ENCODE measurements around the gene ABCB6. TPM values are rescaled to one million over a fixed set of nuclear protein-coding genes. Genes with fewer than 3 reads are reported as not detected.

The ABCB6 gene
- total and polyA plus RNA-seq, 10 of the 15 experiments (the other 5 are each of a cell fraction or from before 2014, with no cell fraction given) = 2.3 to 22.1 (median 13.8) TPM

GRCh38 chr2:219206328-219207133 is 12.2 kb downstream of the ABCB6 start, which contains the start of gene ZFAND2B (continued):
- TF ChIP-seq LARP7 (IDR thresholded peaks at IDR 0.05) (0 out of 2 replicates have a peak, but pooled peaks have one; percentile 71), ZZZ3 (IDR thresholded peaks at IDR 0.05; ENCODE audit: control insufficient read depth, insufficient read length, low read depth) (no peak), SP1 (IDR thresholded peaks at IDR 0.05; ENCODE audit: low read depth, low read length) (no peak), RAD51 (IDR thresholded peaks at IDR 0.05) (no peak), CEBPB (IDR thresholded peaks at IDR 0.05; ENCODE audit: borderline replicate concordance in 1 of 2, low read depth in 2 of 2, low read length in 2 of 2) (no peak), CBX5 (IDR thresholded peaks at IDR 0.05; ENCODE audit: low read depth) (no peak), NFYA (IDR thresholded peaks at IDR 0.05; ENCODE audit: borderline replicate concordance, low read depth, low read length) (no peak), NR2F1 (conservative IDR thresholded peaks at IDR 0.05) (peak; percentile 50; the same call in 1 of the 2 replicates), MEF2B (IDR thresholded peaks at IDR 0.05; ENCODE audit: partially characterized antibody, poor library complexity, severe bottlenecking) (peak; percentile 12), E2F8 (IDR thresholded peaks at IDR 0.05; ENCODE audit: low read depth, partially characterized antibody) (no peak)
- TF ChIP-seq, protein P1, sequence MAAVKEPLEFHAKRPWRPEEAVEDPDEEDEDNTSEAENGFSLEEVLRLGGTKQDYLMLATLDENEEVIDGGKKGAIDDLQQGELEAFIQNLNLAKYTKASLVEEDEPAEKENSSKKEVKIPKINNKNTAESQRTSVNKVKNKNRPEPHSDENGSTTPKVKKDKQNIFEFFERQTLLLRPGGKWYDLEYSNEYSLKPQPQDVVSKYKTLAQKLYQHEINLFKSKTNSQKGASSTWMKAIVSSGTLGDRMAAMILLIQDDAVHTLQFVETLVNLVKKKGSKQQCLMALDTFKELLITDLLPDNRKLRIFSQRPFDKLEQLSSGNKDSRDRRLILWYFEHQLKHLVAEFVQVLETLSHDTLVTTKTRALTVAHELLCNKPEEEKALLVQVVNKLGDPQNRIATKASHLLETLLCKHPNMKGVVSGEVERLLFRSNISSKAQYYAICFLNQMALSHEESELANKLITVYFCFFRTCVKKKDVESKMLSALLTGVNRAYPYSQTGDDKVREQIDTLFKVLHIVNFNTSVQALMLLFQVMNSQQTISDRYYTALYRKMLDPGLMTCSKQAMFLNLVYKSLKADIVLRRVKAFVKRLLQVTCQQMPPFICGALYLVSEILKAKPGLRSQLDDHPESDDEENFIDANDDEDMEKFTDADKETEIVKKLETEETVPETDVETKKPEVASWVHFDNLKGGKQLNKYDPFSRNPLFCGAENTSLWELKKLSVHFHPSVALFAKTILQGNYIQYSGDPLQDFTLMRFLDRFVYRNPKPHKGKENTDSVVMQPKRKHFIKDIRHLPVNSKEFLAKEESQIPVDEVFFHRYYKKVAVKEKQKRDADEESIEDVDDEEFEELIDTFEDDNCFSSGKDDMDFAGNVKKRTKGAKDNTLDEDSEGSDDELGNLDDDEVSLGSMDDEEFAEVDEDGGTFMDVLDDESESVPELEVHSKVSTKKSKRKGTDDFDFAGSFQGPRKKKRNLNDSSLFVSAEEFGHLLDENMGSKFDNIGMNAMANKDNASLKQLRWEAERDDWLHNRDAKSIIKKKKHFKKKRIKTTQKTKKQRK (IDR thresholded peaks at IDR 0.05; ENCODE audit: low read depth, low read length) = no peak
- TF ChIP-seq, protein P2, sequence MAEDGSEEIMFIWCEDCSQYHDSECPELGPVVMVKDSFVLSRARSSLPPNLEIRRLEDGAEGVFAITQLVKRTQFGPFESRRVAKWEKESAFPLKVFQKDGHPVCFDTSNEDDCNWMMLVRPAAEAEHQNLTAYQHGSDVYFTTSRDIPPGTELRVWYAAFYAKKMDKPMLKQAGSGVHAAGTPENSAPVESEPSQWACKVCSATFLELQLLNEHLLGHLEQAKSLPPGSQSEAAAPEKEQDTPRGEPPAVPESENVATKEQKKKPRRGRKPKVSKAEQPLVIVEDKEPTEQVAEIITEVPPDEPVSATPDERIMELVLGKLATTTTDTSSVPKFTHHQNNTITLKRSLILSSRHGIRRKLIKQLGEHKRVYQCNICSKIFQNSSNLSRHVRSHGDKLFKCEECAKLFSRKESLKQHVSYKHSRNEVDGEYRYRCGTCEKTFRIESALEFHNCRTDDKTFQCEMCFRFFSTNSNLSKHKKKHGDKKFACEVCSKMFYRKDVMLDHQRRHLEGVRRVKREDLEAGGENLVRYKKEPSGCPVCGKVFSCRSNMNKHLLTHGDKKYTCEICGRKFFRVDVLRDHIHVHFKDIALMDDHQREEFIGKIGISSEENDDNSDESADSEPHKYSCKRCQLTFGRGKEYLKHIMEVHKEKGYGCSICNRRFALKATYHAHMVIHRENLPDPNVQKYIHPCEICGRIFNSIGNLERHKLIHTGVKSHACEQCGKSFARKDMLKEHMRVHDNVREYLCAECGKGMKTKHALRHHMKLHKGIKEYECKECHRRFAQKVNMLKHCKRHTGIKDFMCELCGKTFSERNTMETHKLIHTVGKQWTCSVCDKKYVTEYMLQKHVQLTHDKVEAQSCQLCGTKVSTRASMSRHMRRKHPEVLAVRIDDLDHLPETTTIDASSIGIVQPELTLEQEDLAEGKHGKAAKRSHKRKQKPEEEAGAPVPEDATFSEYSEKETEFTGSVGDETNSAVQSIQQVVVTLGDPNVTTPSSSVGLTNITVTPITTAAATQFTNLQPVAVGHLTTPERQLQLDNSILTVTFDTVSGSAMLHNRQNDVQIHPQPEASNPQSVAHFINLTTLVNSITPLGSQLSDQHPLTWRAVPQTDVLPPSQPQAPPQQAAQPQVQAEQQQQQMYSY (CRISPR knock-in tag; IDR thresholded peaks at IDR 0.05) = no peak
- TF ChIP-seq, protein P3, sequence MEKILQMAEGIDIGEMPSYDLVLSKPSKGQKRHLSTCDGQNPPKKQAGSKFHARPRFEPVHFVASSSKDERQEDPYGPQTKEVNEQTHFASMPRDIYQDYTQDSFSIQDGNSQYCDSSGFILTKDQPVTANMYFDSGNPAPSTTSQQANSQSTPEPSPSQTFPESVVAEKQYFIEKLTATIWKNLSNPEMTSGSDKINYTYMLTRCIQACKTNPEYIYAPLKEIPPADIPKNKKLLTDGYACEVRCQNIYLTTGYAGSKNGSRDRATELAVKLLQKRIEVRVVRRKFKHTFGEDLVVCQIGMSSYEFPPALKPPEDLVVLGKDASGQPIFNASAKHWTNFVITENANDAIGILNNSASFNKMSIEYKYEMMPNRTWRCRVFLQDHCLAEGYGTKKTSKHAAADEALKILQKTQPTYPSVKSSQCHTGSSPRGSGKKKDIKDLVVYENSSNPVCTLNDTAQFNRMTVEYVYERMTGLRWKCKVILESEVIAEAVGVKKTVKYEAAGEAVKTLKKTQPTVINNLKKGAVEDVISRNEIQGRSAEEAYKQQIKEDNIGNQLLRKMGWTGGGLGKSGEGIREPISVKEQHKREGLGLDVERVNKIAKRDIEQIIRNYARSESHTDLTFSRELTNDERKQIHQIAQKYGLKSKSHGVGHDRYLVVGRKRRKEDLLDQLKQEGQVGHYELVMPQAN (conservative IDR thresholded peaks at IDR 0.05) = peak; percentile 63

Data from GM12878 (cell line).